ENCODE measurements around the gene ZSCAN32. TPM values are rescaled to one million over a fixed set of nuclear protein-coding genes. Genes with fewer than 3 reads are reported as not detected.
A peak's percentile ranks its signal among the peaks of the same experiment; 100 is the strongest.

ZSCAN32 gene
- total and polyA plus RNA-seq, 2 donors = 7.9 to 13.7 TPM

GRCh38 chr16:3383045-3383448 lies 17.8 kb downstream of the ZSCAN32 start:
- Histone ChIP-seq H3K4me3 (ENCODE audit: low read depth, low read length) (no peak overlapping the region), H3K36me3 (ENCODE audit: insufficient read depth) (peaks cover 15% of the 10 kb centered on the region), H3K27ac (ENCODE audit: low read depth) (no peak overlapping the region), H3K4me1 (ENCODE audit: insufficient read depth) (no peaks in the 10 kb centered on the region)
- 98% methylated on average over 10 of the region's 10 CpGs for WGBS
- DNase-seq (ENCODE audit: extremely low spot score) = no peak

DNA sequence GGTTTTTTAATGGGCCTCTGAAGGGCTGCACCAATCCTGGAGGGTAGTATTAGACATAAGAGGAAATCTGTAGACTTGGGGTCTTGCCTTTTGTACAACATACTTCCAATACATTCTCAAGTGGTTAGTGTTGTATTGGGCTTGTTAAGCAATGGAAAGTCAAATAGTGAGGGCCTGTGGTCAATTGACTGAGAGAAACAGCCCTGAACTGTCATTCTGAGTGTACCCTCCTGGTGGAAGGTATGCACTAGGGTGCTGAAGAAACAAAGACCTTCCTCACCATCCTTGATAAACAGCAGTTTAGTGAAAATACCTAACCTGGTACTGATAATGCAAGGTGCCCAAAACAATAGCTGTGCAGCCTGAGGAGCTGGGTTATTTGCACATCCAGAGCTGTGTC lies 22.9 kb downstream of the ZSCAN32 start:
- no peak overlapping the region for H3K4me3 ChIP-seq (ENCODE audit: low read depth, low read length)
- no peaks in the 10 kb centered on the region for H3K4me1 ChIP-seq (ENCODE audit: insufficient read depth)
- H3K27ac ChIP-seq (ENCODE audit: low read depth) = no peak overlapping the region
- H3K36me3 ChIP-seq (ENCODE audit: insufficient read depth) = no peaks in the 10 kb centered on the region
- no peak for DNase-seq (ENCODE audit: extremely low spot score)

GRCh38 chr16:3375680-3376079 lies 25.1 kb downstream of the ZSCAN32 start:
- 98% methylated on average over 5 of the region's 5 CpGs for WGBS
- H3K27ac ChIP-seq (ENCODE audit: low read depth) = no peak overlapping the region
- DNase-seq (ENCODE audit: extremely low spot score) = no peak
- no peaks in the 10 kb centered on the region for H3K4me1 ChIP-seq (ENCODE audit: insufficient read depth)
- no peak overlapping the region for H3K4me3 ChIP-seq (ENCODE audit: low read depth, low read length)
- H3K36me3 ChIP-seq (ENCODE audit: insufficient read depth) = no peaks in the 10 kb centered on the region

GRCh38 chr16:3369073-3369472 lies 31.7 kb downstream of the ZSCAN32 start:
- no peaks in the 10 kb centered on the region for H3K4me1 ChIP-seq (ENCODE audit: insufficient read depth)
- no peak for DNase-seq (ENCODE audit: extremely low spot score)
- H3K4me3 ChIP-seq (ENCODE audit: low read depth, low read length) = no peak overlapping the region
- 92% methylated on average over 11 of the region's 11 CpGs for WGBS
- H3K27ac ChIP-seq (ENCODE audit: low read depth) = no peak overlapping the region
- no peaks in the 10 kb centered on the region for H3K36me3 ChIP-seq (ENCODE audit: insufficient read depth)

GRCh38 chr16:3364774-3365427 lies 35.9 kb downstream of the ZSCAN32 start:
- H3K4me1 ChIP-seq (ENCODE audit: insufficient read depth) = no peaks in the 10 kb centered on the region
- peak overlapping the region; percentile 12 for H3K27ac ChIP-seq (ENCODE audit: low read depth)
- DNase-seq (ENCODE audit: extremely low spot score) = peak; percentile 77
- WGBS = 14% methylated on average over 42 of the region's 42 CpGs
- peak overlapping the region; percentile 34 for H3K4me3 ChIP-seq (ENCODE audit: low read depth, low read length)
- no peaks in the 10 kb centered on the region for H3K36me3 ChIP-seq (ENCODE audit: insufficient read depth)

DNA sequence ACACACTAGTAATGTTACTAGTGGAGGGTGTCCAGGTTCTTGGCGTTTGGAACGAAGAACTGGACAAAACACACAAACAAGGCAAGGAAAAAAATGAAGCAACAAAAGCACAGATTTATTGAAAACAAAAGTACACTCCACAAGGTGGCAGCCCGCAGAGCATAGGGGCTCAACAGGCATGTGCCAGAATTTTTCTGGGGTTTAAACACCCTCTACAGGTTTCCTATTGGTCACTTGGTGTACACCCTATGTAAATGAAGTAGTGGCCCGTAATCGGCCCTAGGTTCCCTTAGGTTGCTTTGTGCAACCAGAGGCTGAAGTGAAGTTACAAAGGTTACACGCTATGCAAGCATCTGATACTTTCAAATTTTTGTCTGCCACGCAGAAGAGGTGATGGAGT lies 37.0 kb downstream of the ZSCAN32 start:
- WGBS = 91% methylated on average over 7 of the region's 7 CpGs
- no peak for DNase-seq (ENCODE audit: extremely low spot score)

DNA sequence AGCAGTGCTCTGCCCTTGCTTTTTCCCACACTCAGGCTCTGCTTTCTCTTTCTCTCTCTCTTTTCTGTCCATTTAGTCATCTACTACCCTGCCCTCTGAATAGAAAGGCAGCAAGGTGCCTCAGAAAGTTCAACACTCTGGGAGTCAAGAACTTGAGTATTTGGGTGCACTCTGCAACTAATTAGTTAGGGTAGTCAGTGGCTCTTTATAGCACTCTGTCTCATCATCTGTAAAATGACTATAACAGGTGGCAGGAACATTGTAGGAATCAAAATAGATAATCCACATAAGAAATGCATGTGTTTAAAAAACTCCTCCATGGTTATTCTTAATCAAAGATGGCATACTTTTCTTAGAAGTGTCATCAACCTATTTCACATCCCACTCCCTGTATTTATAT lies 37.9 kb downstream of the ZSCAN32 start:
- no peak overlapping the region for H3K27ac ChIP-seq (ENCODE audit: low read depth)
- no peak for DNase-seq (ENCODE audit: extremely low spot score)
- H3K4me3 ChIP-seq (ENCODE audit: low read depth, low read length) = no peak overlapping the region
- no peaks in the 10 kb centered on the region for H3K36me3 ChIP-seq (ENCODE audit: insufficient read depth)
- no peaks in the 10 kb centered on the region for H3K4me1 ChIP-seq (ENCODE audit: insufficient read depth)

More for the DNA sequence above, 37.0 kb downstream of the ZSCAN32 start:
- H3K4me1 ChIP-seq (ENCODE audit: insufficient read depth) = no peaks in the 10 kb centered on the region
- no peak overlapping the region for H3K4me3 ChIP-seq (ENCODE audit: low read depth, low read length)
- no peak overlapping the region for H3K27ac ChIP-seq (ENCODE audit: low read depth)
- H3K36me3 ChIP-seq (ENCODE audit: insufficient read depth) = no peaks in the 10 kb centered on the region

DNA sequence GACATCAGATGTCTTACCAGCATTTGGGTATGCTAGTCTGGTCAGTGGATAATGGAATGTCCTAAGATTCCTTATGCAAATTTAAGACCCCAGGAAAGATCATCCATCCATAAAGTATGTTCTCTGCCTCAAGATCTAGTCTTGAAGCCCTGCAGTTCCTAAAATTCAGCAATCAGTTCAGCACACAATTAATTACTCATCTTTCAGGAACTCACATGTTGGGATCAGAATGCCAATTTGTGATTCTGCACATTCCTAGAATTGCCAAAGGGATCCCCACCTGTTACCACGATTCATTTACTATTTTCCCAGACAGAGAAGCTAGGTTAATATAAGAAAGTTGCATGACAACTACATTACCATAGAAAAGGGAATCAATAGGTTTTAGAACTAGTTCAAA lies 41.9 kb downstream of the ZSCAN32 start:
- Histone ChIP-seq H3K4me1 (ENCODE audit: insufficient read depth) (no peaks in the 10 kb centered on the region), H3K36me3 (ENCODE audit: insufficient read depth) (no peaks in the 10 kb centered on the region), H3K4me3 (ENCODE audit: low read depth, low read length) (no peak overlapping the region), H3K27ac (ENCODE audit: low read depth) (no peak overlapping the region)
- WGBS = 33% methylated on average over 1 of the region's 1 CpG
- no peak for DNase-seq (ENCODE audit: extremely low spot score)

- WGBS = 81% methylated on average over 10 of the region's 10 CpGs
- DNase-seq (ENCODE audit: extremely low spot score) = no peak
- H3K4me1 ChIP-seq (ENCODE audit: insufficient read depth) = no peaks in the 10 kb centered on the region
- H3K27ac ChIP-seq (ENCODE audit: low read depth) = no peak overlapping the region
- no peak overlapping the region for H3K4me3 ChIP-seq (ENCODE audit: low read depth, low read length)
- no peaks in the 10 kb centered on the region for H3K36me3 ChIP-seq (ENCODE audit: insufficient read depth)
Observed at GRCh38 chr16:3356118-3356517, 44.7 kb downstream of the ZSCAN32 start.

GRCh38 chr16:3355589-3355988 lies 45.2 kb downstream of the ZSCAN32 start, which contains the start of gene OR2C1:
Gene OR2C1, plus strand, starts transcription at chr16:3355889. Its CDS starts 52 bp downstream, at chr16:3355941.
- WGBS = 64% methylated on average over 3 of the region's 3 CpGs
- Histone ChIP-seq H3K4me1 (ENCODE audit: insufficient read depth) (no peaks in the 10 kb centered on the region), H3K4me3 (ENCODE audit: low read depth, low read length) (no peak within 1 kb of the TSS), H3K27ac (ENCODE audit: low read depth) (no peak within 1 kb of the TSS), H3K36me3 (ENCODE audit: insufficient read depth) (no peaks in the 10 kb centered on the region)
- no peak for DNase-seq (ENCODE audit: extremely low spot score)

DNA sequence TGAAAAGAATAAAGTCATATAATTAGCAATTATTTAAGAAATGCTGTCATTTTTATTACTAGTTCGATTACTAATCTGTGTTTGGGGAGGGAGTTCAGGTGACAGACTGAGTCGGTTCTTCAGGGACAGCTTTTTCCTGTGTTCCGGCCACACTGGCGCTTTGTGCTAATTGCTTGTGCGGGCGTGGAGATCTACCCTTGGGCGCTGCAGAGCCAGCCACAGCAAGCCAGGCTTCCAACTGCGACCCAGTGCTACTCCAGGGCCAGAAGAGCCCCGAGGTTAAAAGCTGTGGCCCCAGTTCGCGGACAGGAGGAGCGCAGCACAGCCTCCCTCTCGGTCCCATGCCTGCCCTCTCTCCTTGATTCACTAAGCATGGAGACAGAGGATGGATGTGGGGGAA lies 51.6 kb downstream of the ZSCAN32 start:
- Histone ChIP-seq H3K36me3 (ENCODE audit: insufficient read depth) (no peaks in the 10 kb centered on the region), H3K27ac (ENCODE audit: low read depth) (no peak overlapping the region), H3K4me1 (ENCODE audit: insufficient read depth) (no peaks in the 10 kb centered on the region), H3K4me3 (ENCODE audit: low read depth, low read length) (no peak overlapping the region)
- WGBS = 68% methylated on average over 13 of the region's 13 CpGs
- DNase-seq (ENCODE audit: extremely low spot score) = no peak

GRCh38 chr16:3348547-3349167 lies 52.1 kb downstream of the ZSCAN32 start:
- Histone ChIP-seq H3K36me3 (ENCODE audit: insufficient read depth) (no peaks in the 10 kb centered on the region), H3K27ac (ENCODE audit: low read depth) (no peak overlapping the region)
- 52% methylated on average over 4 of the region's 4 CpGs for WGBS

DNA sequence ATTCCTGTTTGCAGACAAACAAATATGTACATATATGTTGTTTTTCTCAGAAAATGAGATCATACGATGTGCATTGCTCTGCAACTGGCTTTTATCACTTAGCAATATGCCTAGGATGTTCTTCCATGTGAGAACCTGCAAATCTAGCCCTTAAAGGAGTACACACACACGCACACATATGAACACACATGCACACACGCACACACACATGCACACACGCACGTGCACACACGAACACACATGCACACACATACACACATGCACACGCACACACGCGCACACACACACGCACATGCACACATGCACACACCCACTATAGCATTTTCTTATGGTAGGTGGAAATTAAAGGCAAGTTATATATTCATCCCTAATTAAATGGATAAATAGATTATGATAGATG lies 53.2 kb downstream of the ZSCAN32 start:
- 80% methylated on average over 10 of the region's 10 CpGs for WGBS
- Histone ChIP-seq H3K4me1 (ENCODE audit: insufficient read depth) (no peaks in the 10 kb centered on the region), H3K4me3 (ENCODE audit: low read depth, low read length) (no peak overlapping the region), H3K36me3 (ENCODE audit: insufficient read depth) (no peaks in the 10 kb centered on the region), H3K27ac (ENCODE audit: low read depth) (no peak overlapping the region)
- no peak for DNase-seq (ENCODE audit: extremely low spot score)

More at GRCh38 chr16:3348547-3349167, 52.1 kb downstream of the ZSCAN32 start:
- DNase-seq (ENCODE audit: extremely low spot score) = no peak
- Histone ChIP-seq H3K4me1 (ENCODE audit: insufficient read depth) (no peaks in the 10 kb centered on the region), H3K4me3 (ENCODE audit: low read depth, low read length) (no peak overlapping the region)

DNA sequence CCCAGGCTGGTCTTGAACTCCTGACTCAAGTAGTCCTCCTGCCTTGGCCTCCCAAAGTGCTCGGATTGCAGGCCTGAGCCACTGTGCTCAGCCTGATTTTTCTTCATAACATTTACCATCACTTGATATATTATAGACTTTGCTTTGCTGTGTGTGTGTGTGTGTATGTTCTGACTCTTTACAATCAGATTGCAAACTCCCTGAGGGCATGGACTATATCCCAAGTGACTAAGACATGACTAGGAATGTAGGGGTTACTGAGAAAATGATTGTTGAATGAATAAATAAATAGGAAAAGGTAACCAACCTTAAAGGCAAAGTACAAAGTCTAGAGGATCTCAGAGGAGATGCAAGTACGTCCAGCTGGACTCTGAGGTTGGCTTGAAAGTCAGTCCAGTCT lies 54.8 kb downstream of the ZSCAN32 start:
- no peaks in the 10 kb centered on the region for H3K36me3 ChIP-seq (ENCODE audit: insufficient read depth)
- WGBS = 52% methylated on average over 2 of the region's 2 CpGs
- H3K4me3 ChIP-seq (ENCODE audit: low read depth, low read length) = no peak overlapping the region
- H3K4me1 ChIP-seq (ENCODE audit: insufficient read depth) = no peaks in the 10 kb centered on the region
- no peak overlapping the region for H3K27ac ChIP-seq (ENCODE audit: low read depth)
- DNase-seq (ENCODE audit: extremely low spot score) = no peak

All from urinary bladder (tissue), 4 donors.